GM12878 (cell line): ENCODE results near the gene MAN2A1. TPM values are rescaled to one million over a fixed set of nuclear protein-coding genes. Genes with fewer than 3 reads are reported as not detected.

ENCODE experiments used
- ATAC-seq: fragments of 200-7000 bp; cut with Tn5 transposase; 3 replicates; pipeline ENCODE4 v1.9.1; 2020; ENCODE audit warnings: mild to moderate bottlenecking, moderate library complexity
- BruUV-seq: library from RNA; stranded (reverse); fragments of 400-500 nt; replicated peaks from 2 replicates; lab custom pipeline; 2021; lab: Mats Ljungman, UMichigan
- CTCF ChIA-PET: fragments of 300-600 bp; sonication (Branson Sonifier 250); formaldehyde crosslinking; extraction: SDS; loops from one replicate; lab custom pipeline; 2021; ENCODE audit warnings: inconsistent platforms; lab: Yijun Ruan, JAX
- POLR2A ChIA-PET: fragments of 350-600 bp; formaldehyde crosslinking; extraction: SDS; loops from one replicate; lab custom pipeline; 2021; ENCODE audit warnings: inconsistent platforms; lab: Charles Lee
- RAD21 ChIA-PET: fragments of 300-600 bp; sonication (Branson Sonifier 250); formaldehyde crosslinking; loops from one replicate; lab custom pipeline; 2023; ENCODE audit warnings: antibody characterized with exemption; ENCODE audit not compliant: unreplicated experiment; lab: Charles Lee
- SMC1A ChIA-PET: fragments of 300-600 bp; sonication (Branson Sonifier 250); formaldehyde crosslinking; loops from one replicate; lab custom pipeline; 2023; ENCODE audit not compliant: unreplicated experiment, uncharacterized antibody; lab: Charles Lee
- DNase-seq: peaks from one replicate; pipeline ENCODE4 v3.0.0-alpha.2; 2011; ENCODE audit warnings: low read depth, low spot score
- FAIRE-seq: peaks from 3 replicates; lab custom pipeline; 2011; peaks lifted over from hg19 to GRCh38; lab: Jason Lieb, UNC
- H2AFZ ChIP-seq: 2 replicates; pipeline ENCODE4 v1.6.0; 2011; ENCODE audit warnings: low read depth, low read length, control low read depth; ENCODE audit not compliant: control insufficient read depth
- H3K27ac ChIP-seq: 2 replicates; pipeline ENCODE4 v1.5.1; 2011; ENCODE audit warnings: control low read depth; ENCODE audit not compliant: control insufficient read depth, insufficient read depth
- H3K27me3 ChIP-seq, 2 experiments: replicated peaks in 1 of 2; 2 replicates each; pipeline versions ENCODE4 v1.6.0 to v1.6.1; 2011; ENCODE audit warnings: low read length in 1 of 2; ENCODE audit not compliant: control insufficient read depth in 2 of 2, insufficient read depth in 2 of 2
- H3K36me3 ChIP-seq, 2 experiments: 2 replicates each; pipeline ENCODE4 v1.5.1; 2011; ENCODE audit warnings: low read length in 1 of 2; ENCODE audit not compliant: control insufficient read depth in 2 of 2, insufficient read depth in 2 of 2
- H3K4me1 ChIP-seq: 2 replicates; pipeline ENCODE4 v1.6.1; 2011; ENCODE audit warnings: mild to moderate bottlenecking, low read length, moderate library complexity, mixed read lengths; ENCODE audit not compliant: control insufficient read depth, insufficient read depth
- H3K4me2 ChIP-seq: 2 replicates; pipeline ENCODE4 v1.6.0; 2011; ENCODE audit warnings: control low read depth; ENCODE audit not compliant: control insufficient read depth, insufficient read depth
- H3K4me3 ChIP-seq: fragments of 200-600 bp; sonication (generic); 2 replicates; pipeline ENCODE4 v1.5.1; 2016
- H3K79me2 ChIP-seq: 2 replicates; pipeline ENCODE4 v1.6.0; 2011; ENCODE audit warnings: low read length; ENCODE audit not compliant: control insufficient read depth, insufficient read depth
- H3K9ac ChIP-seq: 2 replicates; pipeline ENCODE4 v1.8.0; 2011; ENCODE audit warnings: low read length, control low read depth, mixed read lengths; ENCODE audit not compliant: control insufficient read depth, insufficient read depth
- H3K9me3 ChIP-seq: replicated peaks from 3 replicates; pipeline ENCODE4 v1.5.1; 2011; ENCODE audit warnings: mild to moderate bottlenecking, low read length; ENCODE audit not compliant: control insufficient read depth, insufficient read depth
- H4K20me1 ChIP-seq: 2 replicates; pipeline ENCODE4 v1.6.0; 2011; ENCODE audit not compliant: control insufficient read depth, insufficient read depth
- ASH2L ChIP-seq: fragments of 300-600, 200-600 bp; sonication (generic); IDR thresholded peaks from 2 replicates; pipeline ENCODE4 v1.6.1; 2017; ENCODE audit warnings: low read depth, mild to moderate bottlenecking, borderline replicate concordance
- ATF7 ChIP-seq: fragments of 450-650 bp; IDR thresholded peaks from 2 replicates; pipeline ENCODE4 v1.6.1; 2016; ENCODE audit warnings: low read depth, mild to moderate bottlenecking
- BMI1 ChIP-seq: fragments of 450-650 bp; IDR thresholded peaks from 2 replicates; pipeline ENCODE4 v1.6.1; 2016; ENCODE audit warnings: mild to moderate bottlenecking, moderate library complexity, borderline replicate concordance
- CREB1 ChIP-seq: IDR thresholded peaks from 2 replicates; pipeline ENCODE4 v1.6.1; 2012; ENCODE audit warnings: low read depth, mild to moderate bottlenecking, inconsistent platforms
- EP300 ChIP-seq, 2 experiments: fragments of 150-350 bp in 1 of 2; IDR thresholded peaks; 2 replicates each; pipeline ENCODE4 v1.6.1; 2011 to 2012; ENCODE audit warnings: low read depth in 2 of 2, low read length in 2 of 2, borderline replicate concordance in 1 of 2, improper control_type of control experiment in 1 of 2, inconsistent platforms in 1 of 2; ENCODE audit not compliant: control insufficient read depth in 1 of 2
- GABPA ChIP-seq: IDR thresholded peaks from 2 replicates; pipeline ENCODE4 v1.6.1; 2014; ENCODE audit warnings: antibody characterized with exemption, low read depth, mild to moderate bottlenecking, inconsistent platforms
- MEF2B ChIP-seq: fragments of 450-650 bp; IDR thresholded peaks from 2 replicates; pipeline ENCODE4 v1.6.1; 2018; ENCODE audit warnings: mild to moderate bottlenecking, moderate library complexity; ENCODE audit not compliant: partially characterized antibody, poor library complexity, severe bottlenecking
- PML ChIP-seq: IDR thresholded peaks from 2 replicates; pipeline ENCODE4 v1.6.1; 2012; ENCODE audit warnings: low read length, inconsistent platforms
- POLR2AphosphoS2 ChIP-seq: IDR thresholded peaks from 2 replicates; pipeline ENCODE4 v1.6.1; 2011; ENCODE audit warnings: low read depth, mild to moderate bottlenecking, low read length, improper control_type of control experiment, moderate library complexity
- POU2F2 ChIP-seq: IDR thresholded peaks from 3 replicates; pipeline ENCODE4 v1.6.1; 2011; ENCODE audit warnings: low read depth, mild to moderate bottlenecking, low read length, borderline replicate concordance
- RAD51 ChIP-seq: fragments of 450-650 bp; IDR thresholded peaks from 2 replicates; pipeline ENCODE4 v1.6.1; 2016; ENCODE audit warnings: moderate library complexity, mild to moderate bottlenecking, inconsistent platforms
- RB1 ChIP-seq: fragments of 450-650 bp; formaldehyde crosslinking; IDR thresholded peaks from 2 replicates; pipeline ENCODE4 v1.6.1; 2017; ENCODE audit warnings: mild to moderate bottlenecking, borderline replicate concordance
- TCF12 ChIP-seq: IDR thresholded peaks from 2 replicates; pipeline ENCODE4 v1.6.1; 2011; ENCODE audit warnings: low read depth, mild to moderate bottlenecking, low read length
- ZZZ3 ChIP-seq: IDR thresholded peaks from 2 replicates; pipeline ENCODE4 v1.6.1; 2011; ENCODE audit warnings: low read depth; ENCODE audit not compliant: control insufficient read depth, insufficient read length
- WGBS: methylation state at CpG from one replicate; pipeline ENCODE4 v1.1.6; 2016; ENCODE audit warnings: low lambda C conversion rate; ENCODE audit not compliant: insufficient replicate concordance, insufficient coverage; ENCODE audit errors: missing lambda C conversion rate; 5-methylcytosine and 5-hydroxymethylcytosine counted together
- in situ Hi-C: fragments of 300-500 bp; cut with MboI; formaldehyde crosslinking; loops from 9 replicates; pipeline ENCODE4 v1.14.3; 2018; ENCODE audit warnings: mixed read lengths
- intact Hi-C: fragments of 100-400 bp; cut with micrococcal nuclease; formaldehyde crosslinking; loops from one replicate; pipeline ENCODE4 v1.14.2; 2022; ENCODE audit not compliant: unreplicated experiment
- polyA plus RNA-seq, 11 experiments: library from polyadenylated mRNA; depleted of rRNA in 4 of 11; unstranded in 6 of 11; stranded (reverse) in 5 of 11; fragments of >200 nt; fragmentation: Nextera tagmentation in 4 of 11; fragmentation: Illumina TruSeq in 1 of 11; extraction: Ambion mirVana in 4 of 11; extraction: Trizol in 1 of 11; gene quantifications; 1 replicate in 1 of 11; 2 replicates in 10 of 11; pipeline versions ENCODE4 v1.2.1 to v1.2.3, GENCODE V29; 2011 to 2016; ENCODE audit warnings: inconsistent platforms in 2 of 11, missing spikeins in 2 of 11, low read depth in 1 of 11
- total RNA-seq, 4 experiments: library from RNA; depleted of rRNA in 3 of 4; stranded (reverse); fragments of >200 nt in 3 of 4; fragmentation: Illumina TruSeq in 1 of 4; extraction: Trizol in 1 of 4; gene quantifications; 2 replicates each; pipeline versions ENCODE4 v1.2.1 to v1.2.3, GENCODE V29; 2013 to 2021
- TF ChIP-seq, protein P1 (sequence below): fragments of 450-650 bp; IDR thresholded peaks from 2 replicates; pipeline ENCODE4 v1.6.1; 2017; ENCODE audit warnings: low read depth, mild to moderate bottlenecking, moderate library complexity
- TF ChIP-seq, protein P2 (sequence below): IDR thresholded peaks from 2 replicates; pipeline ENCODE4 v1.6.1; 2012; ENCODE audit warnings: low read depth, low read length, improper control_type of control experiment
- TF ChIP-seq, protein P3 (sequence below): fragments of 450-650 bp; conservative IDR thresholded peaks from 2 replicates; pipeline ENCODE4 v1.6.1; 2017; ENCODE audit warnings: mild to moderate bottlenecking, moderate library complexity

Gene MAN2A1
- total and polyA plus RNA-seq, 10 of the 15 experiments (the other 5 are each of a cell fraction or from before 2014, with no cell fraction given) = 4.2 to 27.9 (median 10.5) TPM

DNA sequence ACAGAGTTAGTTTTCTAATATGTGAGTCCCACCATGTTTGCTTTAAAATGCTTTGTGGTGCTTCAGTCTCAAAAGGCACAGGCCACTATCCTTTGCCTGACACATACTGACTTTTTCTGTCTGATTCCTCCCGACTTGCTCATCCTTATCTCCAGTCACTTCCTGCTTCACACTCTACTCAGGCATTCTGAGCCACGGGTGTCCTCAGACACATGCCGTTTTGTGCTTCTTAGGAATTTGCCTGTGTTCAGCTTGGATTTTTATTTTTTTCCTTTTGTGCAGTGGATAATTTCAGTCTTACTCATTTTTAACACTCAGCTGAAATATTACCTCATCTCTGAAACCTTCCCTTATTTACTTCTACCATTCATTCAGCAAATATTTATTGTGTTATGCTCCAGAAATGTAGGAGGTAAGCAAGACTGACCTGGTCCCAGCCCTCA is 54.1 kb downstream of the MAN2A1 start:
- Histone ChIP-seq H3K9me3 (no peaks in the 10 kb centered on the region), H3K27me3 (no peaks in the 10 kb centered on the region), H3K79me2 (no peaks in the 10 kb centered on the region), H3K4me3 (no peak overlapping the region), H2AFZ (no peak overlapping the region), H3K27ac (no peak overlapping the region), H3K4me1 (peaks cover 11% of the 10 kb centered on the region), H3K9ac (no peak overlapping the region), H4K20me1 (no peaks in the 10 kb centered on the region), H3K4me2 (no peak overlapping the region), H3K36me3 (peaks cover 0 to 2% of the 10 kb centered on the region in 2 experiments; a peak in 1 of 4 replicates)
- POLR2A ChIA-PET = no interaction called here
- DNase-seq (no peak), ATAC-seq (no peak), FAIRE-seq (no peak)
- intact Hi-C loops = loop anchor here (5.0 kb wide), 1 partner anchor 51 kb away; no protein-coding TSS in a partner anchor
- no TSS peak for BruUV-seq
- SMC1A ChIA-PET = interaction anchor here (0.7 kb wide), 1 partner anchor 10 kb away, joined by 3 read pairs; no protein-coding TSS in a partner anchor
- in situ Hi-C loops = no loop called here
- WGBS = 81% methylated on average over 3 of the region's 3 CpGs
- CTCF ChIA-PET = no interaction called here
- RAD21 ChIA-PET = no interaction called here
- no peak for TF ChIP-seq TCF12
- TF ChIP-seq CREB1 = no peak
- TF ChIP-seq ATF7 = no peak
- no peak for TF ChIP-seq ASH2L
- TF ChIP-seq, protein P1, sequence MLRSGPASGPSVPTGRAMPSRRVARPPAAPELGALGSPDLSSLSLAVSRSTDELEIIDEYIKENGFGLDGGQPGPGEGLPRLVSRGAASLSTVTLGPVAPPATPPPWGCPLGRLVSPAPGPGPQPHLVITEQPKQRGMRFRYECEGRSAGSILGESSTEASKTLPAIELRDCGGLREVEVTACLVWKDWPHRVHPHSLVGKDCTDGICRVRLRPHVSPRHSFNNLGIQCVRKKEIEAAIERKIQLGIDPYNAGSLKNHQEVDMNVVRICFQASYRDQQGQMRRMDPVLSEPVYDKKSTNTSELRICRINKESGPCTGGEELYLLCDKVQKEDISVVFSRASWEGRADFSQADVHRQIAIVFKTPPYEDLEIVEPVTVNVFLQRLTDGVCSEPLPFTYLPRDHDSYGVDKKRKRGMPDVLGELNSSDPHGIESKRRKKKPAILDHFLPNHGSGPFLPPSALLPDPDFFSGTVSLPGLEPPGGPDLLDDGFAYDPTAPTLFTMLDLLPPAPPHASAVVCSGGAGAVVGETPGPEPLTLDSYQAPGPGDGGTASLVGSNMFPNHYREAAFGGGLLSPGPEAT = no peak
- no peak for TF ChIP-seq RB1
- TF ChIP-seq, protein P2, sequence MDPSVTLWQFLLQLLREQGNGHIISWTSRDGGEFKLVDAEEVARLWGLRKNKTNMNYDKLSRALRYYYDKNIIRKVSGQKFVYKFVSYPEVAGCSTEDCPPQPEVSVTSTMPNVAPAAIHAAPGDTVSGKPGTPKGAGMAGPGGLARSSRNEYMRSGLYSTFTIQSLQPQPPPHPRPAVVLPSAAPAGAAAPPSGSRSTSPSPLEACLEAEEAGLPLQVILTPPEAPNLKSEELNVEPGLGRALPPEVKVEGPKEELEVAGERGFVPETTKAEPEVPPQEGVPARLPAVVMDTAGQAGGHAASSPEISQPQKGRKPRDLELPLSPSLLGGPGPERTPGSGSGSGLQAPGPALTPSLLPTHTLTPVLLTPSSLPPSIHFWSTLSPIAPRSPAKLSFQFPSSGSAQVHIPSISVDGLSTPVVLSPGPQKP = no peak
- TF ChIP-seq BMI1 = no peak
- TF ChIP-seq RAD51 = no peak
- no peak for TF ChIP-seq POLR2AphosphoS2
- no peak for TF ChIP-seq ZZZ3
- no peak for TF ChIP-seq GABPA
- no peak for TF ChIP-seq POU2F2
- no peak for TF ChIP-seq MEF2B
- no peak for TF ChIP-seq EP300 (IDR thresholded peaks at IDR 0.05; ENCODE audit: borderline replicate concordance in 1 of 2, control insufficient read depth in 1 of 2, low read depth in 2 of 2, low read length in 2 of 2)
- TF ChIP-seq, protein P3, sequence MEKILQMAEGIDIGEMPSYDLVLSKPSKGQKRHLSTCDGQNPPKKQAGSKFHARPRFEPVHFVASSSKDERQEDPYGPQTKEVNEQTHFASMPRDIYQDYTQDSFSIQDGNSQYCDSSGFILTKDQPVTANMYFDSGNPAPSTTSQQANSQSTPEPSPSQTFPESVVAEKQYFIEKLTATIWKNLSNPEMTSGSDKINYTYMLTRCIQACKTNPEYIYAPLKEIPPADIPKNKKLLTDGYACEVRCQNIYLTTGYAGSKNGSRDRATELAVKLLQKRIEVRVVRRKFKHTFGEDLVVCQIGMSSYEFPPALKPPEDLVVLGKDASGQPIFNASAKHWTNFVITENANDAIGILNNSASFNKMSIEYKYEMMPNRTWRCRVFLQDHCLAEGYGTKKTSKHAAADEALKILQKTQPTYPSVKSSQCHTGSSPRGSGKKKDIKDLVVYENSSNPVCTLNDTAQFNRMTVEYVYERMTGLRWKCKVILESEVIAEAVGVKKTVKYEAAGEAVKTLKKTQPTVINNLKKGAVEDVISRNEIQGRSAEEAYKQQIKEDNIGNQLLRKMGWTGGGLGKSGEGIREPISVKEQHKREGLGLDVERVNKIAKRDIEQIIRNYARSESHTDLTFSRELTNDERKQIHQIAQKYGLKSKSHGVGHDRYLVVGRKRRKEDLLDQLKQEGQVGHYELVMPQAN = no peak
- TF ChIP-seq PML = no peak
